RWPE2 (cell line): ENCODE measurements around the gene CCDC180.

Experiments
- ATAC-seq: fragments of 200-7000 bp; cut with Tn5 transposase; 3 replicates; pipeline ENCODE4 v1.9.1; 2021; ENCODE audit warnings: low read depth
- DNase-seq: peaks from one replicate; pipeline ENCODE4 v3.0.0-alpha.2; 2020; ENCODE audit warnings: low spot score
- H3K27ac ChIP-seq: fragments of 450-650 bp; 2 replicates; pipeline ENCODE4 v1.5.1; 2017; ENCODE audit warnings: mild to moderate bottlenecking; ENCODE audit not compliant: poor library complexity, severe bottlenecking
- H3K27me3 ChIP-seq: fragments of 250-450 bp; sonication (Bioruptor Pico); 2 replicates; pipeline ENCODE4 v1.5.1; 2021; ENCODE audit warnings: mild to moderate bottlenecking, moderate library complexity; ENCODE audit not compliant: insufficient read depth, poor library complexity, severe bottlenecking
- H3K36me3 ChIP-seq: fragments of 250-450 bp; sonication (Bioruptor Pico); 2 replicates; pipeline ENCODE4 v1.5.1; 2020; ENCODE audit warnings: low read depth, mild to moderate bottlenecking, moderate library complexity
- H3K4me1 ChIP-seq: fragments of 250-450 bp; sonication (Bioruptor Pico); 2 replicates; pipeline ENCODE4 v1.5.1; 2021; ENCODE audit warnings: mild to moderate bottlenecking, moderate library complexity; ENCODE audit not compliant: insufficient read depth, poor library complexity, severe bottlenecking
- H3K4me3 ChIP-seq: fragments of 250-450 bp; sonication (Bioruptor Pico); 2 replicates; pipeline ENCODE4 v1.5.1; 2021; ENCODE audit warnings: mild to moderate bottlenecking, moderate library complexity; ENCODE audit not compliant: severe bottlenecking
- H3K9me3 ChIP-seq: fragments of 250-450 bp; sonication (Bioruptor Pico); 2 replicates; pipeline ENCODE4 v1.5.1; 2021; ENCODE audit warnings: mild to moderate bottlenecking, moderate library complexity; ENCODE audit not compliant: severe bottlenecking
- TF ChIP-seq, protein P1 (sequence below): fragments of 450-650 bp; IDR thresholded peaks from one replicate; pipeline ENCODE4 v1.5.1; 2017; ENCODE audit warnings: mild to moderate bottlenecking, moderate library complexity; ENCODE audit not compliant: poor library complexity, severe bottlenecking

Gene CCDC180

DNA sequence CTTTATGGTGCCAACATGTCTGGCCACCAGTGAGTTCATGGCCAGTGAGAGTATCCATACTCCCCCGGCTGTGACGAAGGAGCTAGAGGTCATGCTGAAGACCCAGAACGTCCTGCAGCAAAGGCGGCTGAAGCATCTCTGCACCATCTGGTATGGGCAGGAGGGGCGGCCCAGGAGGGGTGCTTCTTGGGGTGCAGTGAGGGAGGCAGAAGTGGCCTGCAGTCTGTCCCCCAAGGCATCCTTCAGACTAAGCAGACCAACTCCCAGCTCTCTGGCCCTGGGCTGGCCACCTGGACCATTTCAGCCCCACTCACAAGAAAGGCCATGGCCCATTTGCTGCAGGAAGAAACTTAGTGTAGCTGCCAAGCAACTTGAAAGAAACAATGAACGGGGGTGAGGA, 11.0 kb downstream of the CCDC180 start:
- DNase-seq = no peak
- Histone ChIP-seq H3K27ac (no peak overlapping the region), H3K27me3 (no peaks in the 10 kb centered on the region), H3K36me3 (no peaks in the 10 kb centered on the region), H3K9me3 (no peaks in the 10 kb centered on the region), H3K4me3 (no peak overlapping the region), H3K4me1 (no peaks in the 10 kb centered on the region)
- no peak for ATAC-seq
- TF ChIP-seq, protein P1, sequence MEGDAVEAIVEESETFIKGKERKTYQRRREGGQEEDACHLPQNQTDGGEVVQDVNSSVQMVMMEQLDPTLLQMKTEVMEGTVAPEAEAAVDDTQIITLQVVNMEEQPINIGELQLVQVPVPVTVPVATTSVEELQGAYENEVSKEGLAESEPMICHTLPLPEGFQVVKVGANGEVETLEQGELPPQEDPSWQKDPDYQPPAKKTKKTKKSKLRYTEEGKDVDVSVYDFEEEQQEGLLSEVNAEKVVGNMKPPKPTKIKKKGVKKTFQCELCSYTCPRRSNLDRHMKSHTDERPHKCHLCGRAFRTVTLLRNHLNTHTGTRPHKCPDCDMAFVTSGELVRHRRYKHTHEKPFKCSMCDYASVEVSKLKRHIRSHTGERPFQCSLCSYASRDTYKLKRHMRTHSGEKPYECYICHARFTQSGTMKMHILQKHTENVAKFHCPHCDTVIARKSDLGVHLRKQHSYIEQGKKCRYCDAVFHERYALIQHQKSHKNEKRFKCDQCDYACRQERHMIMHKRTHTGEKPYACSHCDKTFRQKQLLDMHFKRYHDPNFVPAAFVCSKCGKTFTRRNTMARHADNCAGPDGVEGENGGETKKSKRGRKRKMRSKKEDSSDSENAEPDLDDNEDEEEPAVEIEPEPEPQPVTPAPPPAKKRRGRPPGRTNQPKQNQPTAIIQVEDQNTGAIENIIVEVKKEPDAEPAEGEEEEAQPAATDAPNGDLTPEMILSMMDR = no peak

DNA sequence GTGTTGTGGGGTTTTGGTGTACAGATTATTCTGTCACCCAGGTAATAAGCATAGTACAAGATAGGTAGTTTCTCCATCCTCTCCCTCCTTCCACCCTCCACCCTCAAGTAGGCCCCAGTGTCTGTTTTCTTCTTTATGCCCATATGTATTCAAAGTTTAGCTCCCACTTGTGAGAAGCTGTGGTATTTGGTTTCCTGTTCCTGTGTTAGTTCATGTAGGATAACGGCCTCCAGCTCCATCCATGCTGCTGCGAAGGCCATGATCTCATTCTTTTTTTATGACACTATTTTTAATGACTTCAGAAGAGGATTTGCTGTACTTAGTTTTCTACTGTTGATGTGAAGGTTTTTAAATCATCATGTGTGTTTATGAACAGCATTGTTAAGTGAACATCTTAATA, 11.9 kb downstream of the CCDC180 start:
- H3K4me1 ChIP-seq = no peaks in the 10 kb centered on the region
- no peaks in the 10 kb centered on the region for H3K9me3 ChIP-seq
- H3K27me3 ChIP-seq = no peaks in the 10 kb centered on the region
- no peak overlapping the region for H3K4me3 ChIP-seq
- no peak for ATAC-seq
- no peak overlapping the region for H3K27ac ChIP-seq
- no peaks in the 10 kb centered on the region for H3K36me3 ChIP-seq
- no peak for DNase-seq
- TF ChIP-seq, protein P1 = no peak

GRCh38 chr9:97320080-97320642, 12.7 kb downstream of the CCDC180 start:
- Histone ChIP-seq H3K27me3 (no peaks in the 10 kb centered on the region), H3K9me3 (no peaks in the 10 kb centered on the region), H3K4me3 (no peak overlapping the region), H3K36me3 (no peaks in the 10 kb centered on the region), H3K27ac (no peak overlapping the region), H3K4me1 (no peaks in the 10 kb centered on the region)
- TF ChIP-seq, protein P1 = no peak
- no peak for ATAC-seq
- no peak for DNase-seq

DNA sequence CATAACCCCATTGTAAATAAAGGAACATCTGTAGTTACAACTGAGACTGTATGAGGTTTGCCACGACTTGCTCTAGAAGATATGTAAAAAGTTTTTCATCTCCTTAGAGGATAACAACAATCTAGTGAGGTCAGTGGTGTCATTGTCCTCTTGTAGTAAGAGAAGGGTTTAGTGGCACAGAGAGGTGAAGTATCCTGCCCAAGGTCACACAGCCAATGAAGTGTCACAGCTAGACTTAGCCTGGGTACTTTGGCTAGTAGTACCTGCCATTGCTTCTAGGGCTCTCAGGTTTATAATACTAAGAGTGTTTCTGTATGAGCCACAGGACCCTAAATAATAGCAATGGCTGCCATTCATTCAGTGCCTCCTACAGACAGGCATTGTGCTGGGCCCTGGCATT, 13.8 kb downstream of the CCDC180 start:
- H3K36me3 ChIP-seq = no peaks in the 10 kb centered on the region
- no peaks in the 10 kb centered on the region for H3K4me1 ChIP-seq
- no peak overlapping the region for H3K4me3 ChIP-seq
- no peaks in the 10 kb centered on the region for H3K27me3 ChIP-seq
- ATAC-seq = no peak
- DNase-seq = no peak
- H3K27ac ChIP-seq = no peak overlapping the region
- no peaks in the 10 kb centered on the region for H3K9me3 ChIP-seq
- TF ChIP-seq, protein P1 = no peak

DNA sequence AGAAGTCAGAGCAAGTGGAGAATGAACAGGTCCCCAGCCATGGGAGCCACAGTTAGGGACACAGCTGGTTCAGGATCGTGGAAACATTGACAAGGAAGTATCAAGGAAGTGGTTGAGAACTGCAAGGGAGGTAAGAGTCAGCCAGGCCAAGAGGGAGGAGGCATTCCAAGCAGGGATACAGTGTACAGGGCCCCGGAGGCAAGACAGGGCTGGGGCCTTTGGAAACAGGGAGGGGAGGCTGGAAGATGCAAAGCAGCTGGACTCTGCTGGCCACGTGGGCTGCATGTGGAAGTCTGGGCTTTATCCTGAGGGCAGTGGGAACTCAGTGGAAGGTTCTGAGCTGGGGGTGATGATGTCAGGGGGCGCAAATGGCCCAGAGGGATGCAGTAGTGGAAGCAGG, 14.2 kb downstream of the CCDC180 start:
- Histone ChIP-seq H3K27ac (no peak overlapping the region), H3K4me1 (no peaks in the 10 kb centered on the region), H3K4me3 (no peak overlapping the region), H3K36me3 (no peaks in the 10 kb centered on the region), H3K27me3 (no peaks in the 10 kb centered on the region), H3K9me3 (no peaks in the 10 kb centered on the region)
- DNase-seq (no peak), ATAC-seq (no peak)
- TF ChIP-seq, protein P1 = no peak
